NB4 (cell line): ENCODE measurements around the gene ZYG11A.

ENCODE experiments used
- POLR2A ChIP-seq: IDR thresholded peaks from 2 replicates; pipeline ENCODE4 v1.6.1; 2011; ENCODE audit warnings: mild to moderate bottlenecking; ENCODE audit not compliant: insufficient read length; ENCODE audit errors: extremely low read depth
- TF ChIP-seq, protein P1 (sequence below): IDR thresholded peaks from one replicate; pipeline ENCODE4 v1.5.1; 2012; ENCODE audit warnings: low read depth, low read length
- TF ChIP-seq, protein P2 (sequence below): IDR thresholded peaks from 2 replicates; pipeline ENCODE4 v1.6.1; 2011; ENCODE audit warnings: low read depth, low read length

DNA sequence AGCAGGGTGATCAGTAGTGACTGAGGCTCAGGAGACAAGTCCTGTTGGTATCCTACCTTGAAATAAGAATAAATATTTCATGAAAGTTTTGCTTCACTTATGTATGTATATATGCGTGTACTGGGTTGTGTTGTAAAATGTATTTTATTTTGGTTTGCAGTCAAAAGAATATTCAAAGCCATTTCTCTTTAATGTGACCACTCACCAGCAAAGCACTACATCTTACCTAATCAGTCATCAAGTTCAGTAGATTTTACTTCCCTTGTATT, 95.6 kb downstream of the ZYG11A start:
- TF ChIP-seq, protein P1, sequence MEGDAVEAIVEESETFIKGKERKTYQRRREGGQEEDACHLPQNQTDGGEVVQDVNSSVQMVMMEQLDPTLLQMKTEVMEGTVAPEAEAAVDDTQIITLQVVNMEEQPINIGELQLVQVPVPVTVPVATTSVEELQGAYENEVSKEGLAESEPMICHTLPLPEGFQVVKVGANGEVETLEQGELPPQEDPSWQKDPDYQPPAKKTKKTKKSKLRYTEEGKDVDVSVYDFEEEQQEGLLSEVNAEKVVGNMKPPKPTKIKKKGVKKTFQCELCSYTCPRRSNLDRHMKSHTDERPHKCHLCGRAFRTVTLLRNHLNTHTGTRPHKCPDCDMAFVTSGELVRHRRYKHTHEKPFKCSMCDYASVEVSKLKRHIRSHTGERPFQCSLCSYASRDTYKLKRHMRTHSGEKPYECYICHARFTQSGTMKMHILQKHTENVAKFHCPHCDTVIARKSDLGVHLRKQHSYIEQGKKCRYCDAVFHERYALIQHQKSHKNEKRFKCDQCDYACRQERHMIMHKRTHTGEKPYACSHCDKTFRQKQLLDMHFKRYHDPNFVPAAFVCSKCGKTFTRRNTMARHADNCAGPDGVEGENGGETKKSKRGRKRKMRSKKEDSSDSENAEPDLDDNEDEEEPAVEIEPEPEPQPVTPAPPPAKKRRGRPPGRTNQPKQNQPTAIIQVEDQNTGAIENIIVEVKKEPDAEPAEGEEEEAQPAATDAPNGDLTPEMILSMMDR: no peak
- TF ChIP-seq POLR2A: no peak
- TF ChIP-seq, protein P2, sequence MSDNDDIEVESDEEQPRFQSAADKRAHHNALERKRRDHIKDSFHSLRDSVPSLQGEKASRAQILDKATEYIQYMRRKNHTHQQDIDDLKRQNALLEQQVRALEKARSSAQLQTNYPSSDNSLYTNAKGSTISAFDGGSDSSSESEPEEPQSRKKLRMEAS: no peak
